GM12892 (cell line): ENCODE measurements around the gene KLHL17.
A peak's percentile ranks its signal among the peaks of the same experiment; 100 is the strongest.
"Not testable (repeated sequence)": the region's sequence is repeated elsewhere in the genome, so short reads cannot be mapped to it uniquely, and the experiment has no call there.

Source experiments
- DNase-seq: peaks from one replicate; pipeline ENCODE4 v3.0.0; 2011; ENCODE audit not compliant: insufficient read length
- FAIRE-seq: peaks from 2 replicates; lab custom pipeline; 2011; peaks lifted over from hg19 to GRCh38; lab: Jason Lieb, UNC
- POLR2A ChIP-seq: IDR thresholded peaks from 2 replicates; pipeline ENCODE4 v1.6.1; 2011; ENCODE audit warnings: low read depth, low read length, control low read depth
- POLR2AphosphoS5 ChIP-seq: IDR thresholded peaks from 2 replicates; pipeline ENCODE4 v1.6.1; 2011; ENCODE audit warnings: low read depth, low read length, control low read depth
- TAF1 ChIP-seq: IDR thresholded peaks from 2 replicates; pipeline ENCODE4 v1.6.1; 2011; ENCODE audit warnings: low read depth, mild to moderate bottlenecking, control low read depth, low read length, borderline replicate concordance

KLHL17 gene

DNA sequence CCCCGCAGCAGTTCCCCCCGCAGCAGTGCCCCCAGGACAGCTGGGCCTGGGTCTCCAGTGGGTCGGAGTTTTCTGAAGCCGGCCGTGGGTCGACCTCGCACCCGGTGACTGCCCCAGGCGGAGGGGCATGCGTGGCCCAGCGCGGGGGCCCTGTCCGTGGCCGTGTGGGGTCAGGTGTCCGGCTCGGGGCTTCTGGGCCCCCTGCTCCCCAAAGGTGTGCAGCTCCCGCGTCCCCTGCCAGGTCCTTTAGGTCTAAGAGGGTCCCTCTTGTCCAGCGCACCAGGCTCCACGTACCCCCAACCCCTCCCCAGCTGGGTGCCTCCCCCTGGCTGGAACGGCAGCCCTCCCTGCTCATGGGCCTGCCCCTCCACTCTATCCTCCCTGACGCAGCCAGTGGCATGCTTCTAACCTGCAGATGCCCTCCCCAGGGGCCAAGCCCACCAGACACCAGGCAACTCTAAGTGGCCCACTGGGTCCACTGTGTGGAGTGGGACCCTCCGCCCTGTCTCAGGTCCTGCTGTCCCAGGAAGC, 45.5 kb downstream of the KLHL17 start:
- DNase-seq: no peak
- no peak for FAIRE-seq

DNA sequence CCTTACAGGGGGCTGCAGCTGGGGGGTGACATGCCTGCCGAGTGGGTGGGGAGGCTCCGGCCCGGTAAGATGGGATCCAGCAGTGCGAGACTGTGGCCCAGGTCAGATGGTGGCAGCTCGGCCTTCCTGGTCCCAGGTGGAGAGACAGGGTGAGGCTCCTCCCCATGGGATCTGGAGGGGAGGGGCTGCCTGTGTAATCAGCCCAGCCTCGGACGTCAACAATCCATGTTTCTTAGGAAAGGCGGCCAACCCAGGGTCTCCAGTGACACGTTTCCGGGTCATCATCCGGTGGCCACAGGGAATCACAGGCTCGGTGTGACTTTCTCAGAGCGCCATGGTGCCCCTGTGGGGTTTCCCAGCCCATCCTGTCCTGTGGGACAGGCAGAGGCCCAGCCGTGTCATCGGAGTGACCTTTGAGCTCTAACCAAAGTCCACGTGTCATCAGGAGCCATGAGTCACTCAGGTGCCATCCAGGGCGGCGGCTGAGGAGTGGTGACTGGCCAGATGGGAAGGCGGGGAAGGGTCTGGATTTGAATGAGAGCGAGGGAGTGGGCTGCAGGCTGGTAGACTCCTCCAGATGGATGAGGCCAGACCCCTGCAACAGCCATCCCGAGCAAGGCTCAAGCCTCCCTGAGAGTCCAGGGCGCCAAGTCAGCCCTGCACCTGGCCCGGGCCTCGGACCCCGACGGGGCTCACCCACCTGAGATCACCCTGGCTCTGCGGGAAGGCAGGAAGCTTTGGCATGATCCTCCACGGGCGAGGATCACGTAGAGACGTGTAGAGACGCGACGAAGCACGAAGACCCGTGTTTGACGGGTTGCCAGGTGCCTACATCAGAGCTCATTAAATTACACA, 46.1 kb downstream of the KLHL17 start:
- no peak for DNase-seq
- no peak for FAIRE-seq
- TF ChIP-seq TAF1 (no peak), POLR2A (no peak), POLR2AphosphoS5 (no peak)

More for the DNA sequence above, 45.5 kb downstream of the KLHL17 start:
- TF ChIP-seq POLR2AphosphoS5 (no peak), TAF1 (no peak), POLR2A (no peak)

DNA sequence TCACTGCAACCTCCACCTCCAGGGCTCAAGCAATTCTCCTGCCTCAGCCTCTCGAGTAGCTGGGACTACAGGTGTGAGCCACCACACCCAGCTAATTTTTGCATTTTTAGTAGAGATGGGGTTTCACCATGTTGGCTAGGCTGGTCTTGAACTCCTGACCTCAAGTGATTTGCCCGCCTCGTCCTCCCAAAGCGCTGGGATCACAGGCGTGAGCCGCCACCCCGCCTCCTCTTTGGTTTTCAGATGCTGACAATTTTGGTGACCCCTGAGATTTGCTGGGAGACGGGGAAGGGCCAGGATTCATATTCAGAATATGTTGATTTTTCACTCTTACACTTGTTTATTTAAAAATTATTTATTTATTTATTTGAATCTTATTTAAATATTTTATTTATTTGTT, 49.7 kb downstream of the KLHL17 start:
- not testable (repeated sequence) for DNase-seq, FAIRE-seq

DNA sequence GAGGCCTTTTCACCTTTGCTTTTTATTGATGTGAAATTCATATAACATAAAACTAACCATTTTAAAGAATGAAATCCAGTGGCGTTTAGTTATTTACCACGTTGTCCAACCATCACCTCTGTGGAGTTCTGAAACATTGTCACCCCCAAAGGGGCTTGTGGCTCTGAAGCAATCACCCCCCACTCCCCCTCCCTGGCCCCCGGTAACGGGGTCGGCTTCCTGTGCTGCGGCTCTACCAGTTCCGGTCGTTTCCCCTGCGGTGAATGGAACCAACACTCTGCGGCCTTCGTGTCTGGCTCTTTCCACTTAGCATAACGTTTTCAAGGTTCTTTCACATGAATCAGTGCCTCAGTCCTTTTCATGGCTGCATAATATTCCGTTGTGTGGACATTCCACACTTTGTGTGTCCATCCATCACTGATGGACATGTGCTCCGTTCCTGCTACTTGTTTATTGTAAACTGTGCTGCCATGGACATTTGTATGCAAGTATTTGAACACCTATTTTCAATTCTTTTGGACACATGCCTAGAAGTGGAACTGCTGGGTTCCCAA, 51.1 kb downstream of the KLHL17 start:
- DNase-seq: no peak
- FAIRE-seq: no peak

DNA sequence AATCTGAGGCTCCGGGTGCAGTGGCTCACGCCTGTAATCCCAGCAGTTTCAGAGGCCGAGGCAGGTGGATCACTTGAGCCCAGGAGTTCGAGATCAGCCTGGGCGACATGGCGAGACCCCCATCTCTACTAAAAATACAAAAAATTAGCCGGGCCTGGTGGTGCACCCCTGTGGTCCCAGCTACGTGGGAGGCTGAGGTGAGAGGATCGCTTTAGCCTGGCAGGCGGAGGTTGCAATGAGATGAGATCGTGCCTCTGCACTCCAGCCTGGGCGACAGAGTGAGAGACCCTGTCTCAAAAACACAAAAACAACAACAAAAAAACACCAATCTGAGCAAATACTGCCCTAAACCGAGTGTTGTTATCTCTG, 52.3 kb downstream of the KLHL17 start:
- FAIRE-seq: not testable (repeated sequence)

More for the DNA sequence above, 51.1 kb downstream of the KLHL17 start:
- TF ChIP-seq POLR2AphosphoS5 (no peak), TAF1 (no peak), POLR2A (no peak)

DNA sequence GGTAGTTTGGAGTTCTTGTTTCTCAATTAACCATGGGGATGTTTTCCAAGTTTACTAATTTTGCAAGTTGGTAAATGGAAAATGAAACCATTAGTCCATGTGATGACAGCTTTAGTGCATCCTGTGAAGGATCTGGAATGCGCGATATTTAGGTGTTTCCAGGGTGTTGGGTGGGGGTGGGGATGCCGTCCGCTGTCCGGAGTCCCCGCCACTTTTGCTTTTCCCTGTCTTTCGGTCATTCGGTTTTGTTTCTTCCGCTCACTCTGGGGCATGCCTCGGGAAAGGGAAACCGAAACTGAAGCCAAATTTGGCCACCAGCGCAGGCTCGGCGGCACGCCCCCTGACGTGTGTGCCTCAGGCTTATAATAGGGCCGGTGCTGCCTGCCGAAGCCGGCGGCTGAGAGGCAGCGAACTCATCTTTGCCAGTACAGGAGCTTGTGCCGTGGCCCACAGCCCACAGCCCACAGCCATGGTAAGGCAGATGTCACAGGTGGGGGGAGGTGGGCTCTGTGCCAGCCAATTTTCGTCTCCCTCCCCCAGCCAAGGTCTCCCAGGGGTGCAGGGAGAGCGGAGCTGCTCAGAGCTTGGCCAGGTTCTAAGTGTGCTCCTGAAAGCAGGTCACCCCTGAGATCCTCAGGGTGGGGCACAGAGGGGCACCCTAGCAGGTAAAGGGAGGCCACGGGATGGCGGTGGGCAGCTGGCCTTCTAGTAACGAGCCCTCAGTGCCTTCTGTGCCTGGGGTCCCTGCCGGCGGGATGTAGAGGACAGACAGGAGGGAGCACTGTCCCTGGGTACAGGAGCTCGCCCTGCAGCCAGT, 52.9 kb downstream of the KLHL17 start, which contains the start of gene ISG15:
Gene ISG15 (plus strand): TSS at position 393 of the 817 bp plus-strand sequence. CDS start 77 bp downstream, at position 470.
- peak; percentile 68; the same call in 1 of the 2 replicates for TF ChIP-seq POLR2AphosphoS5
- TF ChIP-seq POLR2A: peak; percentile 81; the same call in 1 of the 2 replicates
- TF ChIP-seq TAF1: no peak
- DNase-seq (peak; percentile 72), FAIRE-seq (peak; percentile 98)

More for the DNA sequence above, 52.3 kb downstream of the KLHL17 start:
- DNase-seq: not testable (repeated sequence)

DNA sequence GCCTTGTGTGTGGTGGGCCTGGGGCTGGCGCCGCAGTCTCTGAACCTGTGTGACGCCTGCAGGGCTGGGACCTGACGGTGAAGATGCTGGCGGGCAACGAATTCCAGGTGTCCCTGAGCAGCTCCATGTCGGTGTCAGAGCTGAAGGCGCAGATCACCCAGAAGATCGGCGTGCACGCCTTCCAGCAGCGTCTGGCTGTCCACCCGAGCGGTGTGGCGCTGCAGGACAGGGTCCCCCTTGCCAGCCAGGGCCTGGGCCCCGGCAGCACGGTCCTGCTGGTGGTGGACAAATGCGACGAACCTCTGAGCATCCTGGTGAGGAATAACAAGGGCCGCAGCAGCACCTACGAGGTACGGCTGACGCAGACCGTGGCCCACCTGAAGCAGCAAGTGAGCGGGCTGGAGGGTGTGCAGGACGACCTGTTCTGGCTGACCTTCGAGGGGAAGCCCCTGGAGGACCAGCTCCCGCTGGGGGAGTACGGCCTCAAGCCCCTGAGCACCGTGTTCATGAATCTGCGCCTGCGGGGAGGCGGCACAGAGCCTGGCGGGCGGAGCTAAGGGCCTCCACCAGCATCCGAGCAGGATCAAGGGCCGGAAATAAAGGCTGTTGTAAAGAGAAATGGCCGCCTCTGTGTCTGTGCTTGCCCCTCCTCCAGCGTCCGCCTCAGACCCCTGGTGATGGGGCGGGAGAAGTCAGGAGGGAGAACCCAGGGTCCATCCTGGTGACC, 53.7 kb downstream of the KLHL17 start:
- TF ChIP-seq POLR2A: no peak; the same call in 1 of the 2 replicates
- TF ChIP-seq TAF1: no peak
- no peak for TF ChIP-seq POLR2AphosphoS5
- FAIRE-seq (no peak), DNase-seq (no peak)

DNA sequence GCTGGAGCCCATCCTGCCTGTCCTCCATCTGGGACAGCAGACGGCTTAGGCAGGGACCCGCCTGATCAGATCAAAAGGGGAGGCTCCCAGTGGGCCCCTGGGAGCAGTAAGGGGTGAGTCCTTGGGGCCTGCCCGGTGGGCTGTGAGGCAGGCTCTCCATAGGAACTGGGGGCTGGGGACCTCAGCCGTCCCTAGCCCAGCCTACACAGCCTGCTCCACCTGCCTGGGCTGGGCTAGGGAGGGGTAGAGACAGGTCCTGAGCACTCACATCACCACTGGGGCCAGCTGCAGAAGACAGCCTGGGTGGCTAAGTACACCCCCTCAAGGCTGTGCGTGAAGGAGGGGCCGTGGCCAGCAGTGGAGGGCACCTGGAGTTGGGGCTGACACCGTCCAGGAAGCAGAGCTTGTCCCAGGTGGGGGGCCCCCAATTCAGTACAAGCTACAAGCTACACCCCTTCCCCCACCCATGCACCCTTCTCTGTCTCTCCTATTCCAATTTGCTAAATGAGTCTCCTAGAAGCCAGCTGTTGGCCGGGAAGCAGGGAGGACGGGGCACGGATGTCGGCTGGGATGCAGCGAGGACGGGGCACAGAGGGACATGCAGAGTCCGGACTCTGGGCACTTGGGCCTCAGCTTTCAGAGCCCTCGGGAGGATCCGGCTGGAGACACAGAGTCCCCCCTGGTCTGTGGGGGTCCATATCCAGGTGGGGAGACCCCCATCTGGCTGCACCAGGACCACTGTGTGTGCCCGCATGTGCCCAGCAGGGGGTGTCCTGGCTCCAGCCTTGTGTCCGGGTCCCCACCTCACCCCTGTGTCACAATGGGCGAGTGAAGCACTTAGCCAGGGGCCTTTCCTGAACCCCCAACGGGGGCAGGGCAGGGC, 54.7 kb downstream of the KLHL17 start:
- no peak for FAIRE-seq
- DNase-seq: no peak
- no peak for TF ChIP-seq TAF1
- no peak for TF ChIP-seq POLR2A
- no peak for TF ChIP-seq POLR2AphosphoS5
